Large intestine (tissue), 3 donors: ENCODE results near the gene PPP6R3. TPM values are rescaled to one million over a fixed set of nuclear protein-coding genes. Genes with fewer than 3 reads are reported as not detected.
"Not testable (repeated sequence)": the region's sequence is repeated elsewhere in the genome, so short reads cannot be mapped to it uniquely, and the experiment has no call there.

ENCODE experiments used
- DNase-seq, 2 donors: peaks; one replicate each; pipeline versions ENCODE4 v3.0.0 to v3.0.0-alpha.2; 2013
- H3K27ac ChIP-seq: one replicate; pipeline ENCODE4 v1.5.1; 2013; ENCODE audit warnings: low read length
- H3K27me3 ChIP-seq: 2 replicates; pipeline ENCODE4 v1.6.1; 2013; ENCODE audit warnings: low read length; ENCODE audit not compliant: control insufficient read depth, insufficient read depth
- H3K36me3 ChIP-seq: 2 replicates; pipeline ENCODE4 v1.6.1; 2013; ENCODE audit warnings: low read length; ENCODE audit not compliant: control insufficient read depth, insufficient read depth
- H3K4me1 ChIP-seq: one replicate; pipeline ENCODE4 v1.6.1; 2013; ENCODE audit warnings: low read length; ENCODE audit not compliant: control insufficient read depth, insufficient read depth
- H3K4me3 ChIP-seq: one replicate; pipeline ENCODE4 v1.5.1; 2013; ENCODE audit warnings: low read length
- H3K9me3 ChIP-seq: one replicate; pipeline ENCODE4 v1.6.1; 2013; ENCODE audit warnings: mild to moderate bottlenecking, low read depth, low read length, moderate library complexity; ENCODE audit not compliant: control insufficient read depth
- WGBS: methylation state at CpG from one replicate; pipeline ENCODE4 v1.1.5; 2013; ENCODE audit warnings: low lambda C conversion rate; ENCODE audit not compliant: insufficient coverage; 5-methylcytosine and 5-hydroxymethylcytosine counted together
- polyA plus RNA-seq: library from polyadenylated mRNA; unstranded; fragments of 120-200 nt; gene quantifications from one replicate; pipeline ENCODE4 v1.2.1, GENCODE V29; 2013

Gene PPP6R3
- polyA plus RNA-seq, 1 donor = 70.5 TPM

DNA sequence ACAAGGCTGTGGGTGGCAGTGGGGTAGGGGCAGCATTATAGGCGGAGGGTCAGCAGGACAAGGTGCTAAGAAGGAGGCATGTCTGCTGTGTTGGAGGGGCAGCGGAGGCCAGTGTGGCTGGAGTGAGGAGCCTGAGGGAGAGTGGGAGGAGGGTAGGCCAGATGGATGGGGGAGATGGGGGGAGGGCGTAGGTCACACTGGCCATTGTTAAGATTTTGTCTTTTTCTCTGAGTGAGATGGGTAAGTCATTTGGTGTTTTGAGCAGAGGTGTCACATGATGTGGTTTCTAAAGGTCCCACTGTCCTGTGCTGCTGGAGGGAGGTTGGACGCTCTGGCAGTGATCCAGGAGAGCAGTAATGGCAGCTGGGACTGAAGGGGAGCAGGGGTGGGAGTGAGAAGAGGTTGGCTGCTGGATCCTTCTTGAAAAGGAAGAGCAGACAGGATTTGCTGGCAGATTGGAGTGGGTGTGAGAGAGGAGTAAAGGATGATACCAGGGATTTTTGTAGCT lies 9.8 kb downstream of the PPP6R3 start:
- DNase-seq = no peak
- H3K9me3 ChIP-seq = no peaks in the 10 kb centered on the region
- H3K36me3 ChIP-seq = peaks cover 14% of the 10 kb centered on the region
- peaks cover 3% of the 10 kb centered on the region for H3K4me1 ChIP-seq
- H3K4me3 ChIP-seq = no peak overlapping the region
- no peaks in the 10 kb centered on the region for H3K27me3 ChIP-seq
- H3K27ac ChIP-seq = no peak overlapping the region
- WGBS = no CpG with 5 or more reads among the region's 4 CpGs

DNA sequence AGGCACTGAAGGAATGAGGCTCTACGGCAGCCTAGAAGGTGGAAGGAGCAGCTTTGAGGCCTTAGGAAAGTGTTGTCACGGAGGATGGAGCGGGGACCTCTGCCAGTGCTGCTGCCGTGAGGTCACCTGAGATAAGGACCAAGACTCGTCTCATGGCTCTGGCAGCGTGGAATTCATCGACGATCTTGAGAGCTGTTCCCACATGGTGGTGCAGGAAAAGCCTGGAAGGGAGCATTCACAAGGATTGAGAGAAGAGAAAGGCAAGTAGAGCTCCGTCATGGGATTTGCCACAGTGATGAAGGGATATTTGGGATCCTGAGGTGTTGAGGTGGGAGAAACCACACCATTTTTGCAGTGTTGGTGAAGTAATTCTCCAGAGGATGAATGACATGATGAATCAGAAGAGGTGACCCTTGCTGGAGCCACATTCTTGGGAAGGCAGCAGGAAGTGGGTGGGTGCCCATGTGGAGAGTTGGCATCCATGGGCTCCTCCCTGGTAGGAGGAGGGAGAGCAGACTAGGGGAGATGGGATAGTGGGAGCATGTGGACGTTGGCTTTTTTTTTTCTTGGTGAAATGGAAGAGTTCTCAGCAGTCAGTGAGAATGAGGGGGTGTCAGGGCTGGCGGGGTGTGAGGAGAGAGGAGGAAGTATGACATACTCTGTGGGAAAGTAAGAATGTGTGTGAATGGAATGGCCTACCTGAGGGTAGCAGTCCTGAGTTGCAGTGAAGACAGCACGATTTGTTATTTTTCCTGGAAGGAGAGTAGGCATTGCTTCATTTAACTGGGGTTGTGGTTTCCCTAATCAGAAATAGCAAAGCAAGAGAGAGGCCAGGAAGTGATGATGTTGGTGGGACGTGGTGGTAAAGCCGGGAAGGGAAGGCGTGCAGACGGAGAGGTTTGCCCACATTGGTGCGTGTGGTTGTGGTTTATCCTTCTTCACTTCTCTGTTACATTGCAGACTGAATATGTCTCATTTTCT lies 11.1 kb downstream of the PPP6R3 start:
- 91% methylated on average over 11 of the region's 17 CpGs for WGBS
- no peaks in the 10 kb centered on the region for H3K27me3 ChIP-seq
- DNase-seq = no peak
- no peak overlapping the region for H3K27ac ChIP-seq
- H3K9me3 ChIP-seq = peaks cover 7% of the 10 kb centered on the region
- H3K4me1 ChIP-seq = peaks cover 3% of the 10 kb centered on the region
- no peak overlapping the region for H3K4me3 ChIP-seq
- peaks cover 15% of the 10 kb centered on the region for H3K36me3 ChIP-seq

DNA sequence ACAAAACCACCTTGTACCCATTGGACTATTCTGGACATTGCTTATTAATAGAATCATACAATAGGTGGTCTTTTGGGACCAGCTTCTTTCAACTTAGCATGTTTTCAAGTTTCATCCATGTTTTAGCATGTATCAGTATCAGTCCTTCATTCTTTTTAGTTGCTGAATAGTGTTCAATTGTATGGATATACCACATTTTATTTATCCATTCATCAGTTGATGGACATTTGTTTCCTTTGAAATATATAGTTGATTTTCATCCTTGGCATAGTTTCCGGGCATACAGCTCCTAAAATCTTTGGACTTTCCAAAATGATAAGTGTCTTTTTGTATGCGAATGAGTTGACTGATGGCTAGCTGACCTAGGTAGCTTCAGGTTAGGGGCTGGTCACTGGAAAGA lies 12.2 kb downstream of the PPP6R3 start:
- H3K9me3 ChIP-seq = peaks cover 7% of the 10 kb centered on the region
- 100% methylated on average over 1 of the region's 2 CpGs for WGBS
- H3K4me1 ChIP-seq = peaks cover 3% of the 10 kb centered on the region
- no peak for DNase-seq
- no peak overlapping the region for H3K4me3 ChIP-seq
- H3K27me3 ChIP-seq = no peaks in the 10 kb centered on the region
- H3K36me3 ChIP-seq = peaks cover 16% of the 10 kb centered on the region
- H3K27ac ChIP-seq = no peak overlapping the region

DNA sequence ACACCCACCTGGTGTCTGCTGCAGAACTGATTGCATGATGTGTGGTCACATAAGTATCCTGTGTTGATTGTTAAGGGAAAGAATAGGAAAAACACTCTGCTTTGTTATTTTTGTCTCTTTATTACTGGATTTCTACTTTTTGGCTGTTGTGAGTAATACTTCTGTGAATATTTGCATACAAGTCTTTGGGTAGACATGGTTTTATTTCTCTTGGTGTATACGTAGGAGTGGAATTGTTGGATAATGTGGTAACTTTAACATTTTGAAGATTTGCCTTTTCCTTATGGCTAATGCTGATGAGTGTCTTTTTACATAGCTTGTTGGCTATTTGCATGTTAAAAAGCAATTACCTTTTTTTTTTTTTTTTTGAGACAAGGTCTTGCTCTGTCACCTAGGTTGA lies 13.1 kb downstream of the PPP6R3 start:
- Histone ChIP-seq H3K4me3 (no peak overlapping the region), H3K36me3 (peaks cover 17% of the 10 kb centered on the region), H3K9me3 (peaks cover 7% of the 10 kb centered on the region), H3K4me1 (no peaks in the 10 kb centered on the region), H3K27me3 (no peaks in the 10 kb centered on the region), H3K27ac (no peak overlapping the region)
- WGBS = no CpG with 5 or more reads among the region's 1 CpG
- no peak for DNase-seq

DNA sequence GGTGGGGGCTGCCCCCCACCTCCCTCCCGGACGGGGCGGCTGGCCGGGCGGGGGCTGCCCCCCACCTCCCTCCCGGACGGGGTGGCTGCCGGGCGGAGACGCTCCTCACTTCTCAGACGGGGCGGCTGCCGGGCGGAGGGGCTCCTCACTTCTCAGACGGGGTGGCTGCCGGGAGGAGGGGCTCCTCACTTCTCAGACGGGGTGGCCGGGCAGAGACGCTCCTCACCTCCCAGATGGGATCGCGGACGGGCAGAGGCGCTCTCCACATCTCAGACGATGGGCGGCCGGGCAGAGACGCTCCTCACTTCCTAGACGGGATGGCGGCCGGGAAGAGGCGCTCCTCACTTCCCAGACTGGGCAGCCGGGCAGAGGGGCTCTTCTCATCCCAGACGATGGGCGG lies 15.1 kb downstream of the PPP6R3 start:
- not testable (repeated sequence) for H3K4me3 ChIP-seq, H3K27me3 ChIP-seq, DNase-seq, H3K27ac ChIP-seq, H3K4me1 ChIP-seq
- WGBS = no CpG with 5 or more reads among the region's 34 CpGs
- Histone ChIP-seq H3K9me3 (peaks cover 13% of the 10 kb centered on the region), H3K36me3 (peaks cover 19% of the 10 kb centered on the region)

GRCh38 chr11:68479390-68479789 lies 18.8 kb downstream of the PPP6R3 start:
- no peak for DNase-seq
- no peaks in the 10 kb centered on the region for H3K4me1 ChIP-seq
- peaks cover 9% of the 10 kb centered on the region for H3K36me3 ChIP-seq
- H3K9me3 ChIP-seq = peaks cover 13% of the 10 kb centered on the region
- no peaks in the 10 kb centered on the region for H3K27me3 ChIP-seq
- H3K27ac ChIP-seq = no peak overlapping the region
- no peak overlapping the region for H3K4me3 ChIP-seq
- 80% methylated on average over 1 of the region's 3 CpGs for WGBS

- peaks cover 9% of the 10 kb centered on the region for H3K36me3 ChIP-seq
- H3K27me3 ChIP-seq = no peaks in the 10 kb centered on the region
- no peak overlapping the region for H3K27ac ChIP-seq
- WGBS = 83% methylated on average over 1 of the region's 2 CpGs
- no peak overlapping the region for H3K4me3 ChIP-seq
- DNase-seq = no peak
- H3K4me1 ChIP-seq = no peaks in the 10 kb centered on the region
- H3K9me3 ChIP-seq = peaks cover 13% of the 10 kb centered on the region
Observed at GRCh38 chr11:68480193-68480592, 19.6 kb downstream of the PPP6R3 start.

DNA sequence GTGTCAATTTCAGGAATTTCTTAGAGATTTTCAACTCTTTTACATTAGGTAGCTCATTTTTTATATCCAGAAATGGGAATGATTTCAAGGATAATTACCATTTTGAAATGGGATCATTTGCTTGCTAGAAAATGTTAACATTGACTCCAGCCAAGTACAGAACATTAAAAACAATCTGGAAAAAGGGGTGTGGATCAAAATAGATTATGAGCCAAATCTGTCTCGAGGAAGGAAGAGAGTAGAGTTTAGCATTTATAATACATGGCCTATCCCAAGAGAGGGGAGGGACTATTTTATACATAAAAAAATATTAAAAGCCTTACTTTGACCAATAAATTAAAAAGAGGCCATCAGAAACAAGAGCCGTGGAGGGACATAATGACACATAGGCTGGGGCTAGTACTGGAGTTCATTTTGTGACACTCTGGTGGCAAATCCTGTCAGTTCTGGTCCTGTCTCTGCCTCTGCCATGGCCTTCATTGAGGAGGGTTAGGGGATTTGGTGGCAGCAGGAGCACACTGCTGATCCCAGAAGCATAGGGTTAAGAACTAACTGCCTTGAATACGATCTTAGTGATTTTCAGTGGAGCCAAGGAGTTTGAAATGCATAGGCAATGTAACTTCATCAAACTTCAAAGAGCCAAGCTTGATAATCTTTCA lies 20.4 kb downstream of the PPP6R3 start:
- Histone ChIP-seq H3K36me3 (peaks cover 9% of the 10 kb centered on the region), H3K27ac (no peak overlapping the region), H3K4me1 (no peaks in the 10 kb centered on the region), H3K9me3 (peaks cover 8% of the 10 kb centered on the region), H3K27me3 (no peaks in the 10 kb centered on the region), H3K4me3 (no peak overlapping the region)
- WGBS = 73% methylated on average over 2 of the region's 3 CpGs
- no peak for DNase-seq

- no peaks in the 10 kb centered on the region for H3K27me3 ChIP-seq
- H3K27ac ChIP-seq = no peak overlapping the region
- no peaks in the 10 kb centered on the region for H3K4me1 ChIP-seq
- peaks cover 6% of the 10 kb centered on the region for H3K9me3 ChIP-seq
- DNase-seq = no peak
- no peak overlapping the region for H3K4me3 ChIP-seq
- peaks cover 7% of the 10 kb centered on the region for H3K36me3 ChIP-seq
- no CpG with 5 or more reads among the region's 6 CpGs for WGBS
Observed at GRCh38 chr11:68481579-68482240, 21.2 kb downstream of the PPP6R3 start.

DNA sequence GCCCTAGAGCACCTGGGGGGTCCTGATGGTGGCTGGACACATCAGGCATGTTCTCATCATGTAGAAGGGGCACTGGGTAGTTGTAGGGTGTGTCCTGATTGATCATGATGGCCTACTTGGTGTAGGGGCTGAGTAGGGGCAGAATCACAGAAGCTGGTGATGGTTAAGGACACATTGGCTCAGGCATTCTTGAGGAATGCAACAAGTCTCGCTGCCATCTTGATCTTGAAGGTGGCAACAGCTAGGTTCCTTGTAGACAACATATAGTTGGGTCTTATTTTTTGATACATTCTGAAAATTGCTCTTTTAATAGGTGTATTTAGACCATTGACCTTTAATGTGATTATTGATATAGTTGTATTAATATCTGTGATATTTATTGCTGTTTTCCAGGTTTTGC lies 28.1 kb downstream of the PPP6R3 start:
- Histone ChIP-seq H3K4me1 (no peaks in the 10 kb centered on the region), H3K4me3 (no peak overlapping the region), H3K36me3 (peaks cover 5% of the 10 kb centered on the region), H3K9me3 (no peaks in the 10 kb centered on the region), H3K27me3 (no peaks in the 10 kb centered on the region), H3K27ac (no peak overlapping the region)
- no peak for DNase-seq
- no CpG with 5 or more reads among the region's 1 CpG for WGBS
